Endothelial cell of umbilical vein (primary cell): Measurements from ENCODE around the gene PLCH1. TPM values are rescaled to one million over a fixed set of nuclear protein-coding genes. Genes with fewer than 3 reads are reported as not detected.

Source experiments
- BruUV-seq: library from RNA; stranded (reverse); fragments of 400-500 nt; replicated peaks from 2 replicates; lab custom pipeline; 2021; lab: Mats Ljungman, UMichigan
- CTCF ChIA-PET: fragments of 300-600, 350-600 bp; sonication (Branson Sonifier 250); formaldehyde crosslinking; loops from one replicate; lab custom pipeline; 2021; ENCODE audit warnings: antibody characterized with exemption, inconsistent platforms; lab: Charles Lee
- POLR2A ChIA-PET: fragments of 300-600, 350-600 bp; sonication (Branson Sonifier 250); formaldehyde crosslinking; loops from one replicate; lab custom pipeline; 2021; ENCODE audit warnings: antibody characterized with exemption, inconsistent platforms; lab: Charles Lee
- DNase-seq: peaks from one replicate; pipeline ENCODE4 v3.0.0-alpha.2; 2011; ENCODE audit warnings: low read depth, low spot score
- FAIRE-seq: peaks from 2 replicates; lab custom pipeline; 2011; peaks lifted over from hg19 to GRCh38; lab: Jason Lieb, UNC
- H2AFZ ChIP-seq: 2 replicates; pipeline ENCODE4 v1.6.0; 2012; ENCODE audit warnings: low read depth, low read length, control low read depth, inconsistent platforms
- H3K27ac ChIP-seq: 2 replicates; pipeline ENCODE4 v1.5.1; 2011; ENCODE audit warnings: low read depth, mild to moderate bottlenecking, control low read depth, low read length, moderate library complexity; ENCODE audit not compliant: insufficient read depth
- H3K27me3 ChIP-seq, 2 experiments: 2 replicates each; pipeline versions ENCODE4 v1.6.0 to v1.6.1; 2011; ENCODE audit warnings: low read length in 2 of 2, mixed read lengths in 1 of 2; ENCODE audit not compliant: control insufficient read depth in 2 of 2, insufficient read depth in 2 of 2
- H3K36me3 ChIP-seq, 2 experiments: 2 replicates in 1 of 2; 3 replicates in 1 of 2; pipeline ENCODE4 v1.5.1; 2011; ENCODE audit warnings: low read length in 2 of 2, mild to moderate bottlenecking in 1 of 2, moderate library complexity in 1 of 2; ENCODE audit not compliant: control insufficient read depth in 2 of 2, insufficient read depth in 2 of 2; ENCODE audit errors: extremely low read depth in 1 of 2
- H3K4me1 ChIP-seq: 3 replicates; pipeline ENCODE4 v1.5.1; 2011; ENCODE audit warnings: mild to moderate bottlenecking, low read length; ENCODE audit not compliant: control insufficient read depth, insufficient read depth; ENCODE audit errors: extremely low read depth
- H3K4me2 ChIP-seq: 2 replicates; pipeline ENCODE4 v1.6.1; 2011; ENCODE audit warnings: low read length, control low read depth, mixed read lengths; ENCODE audit not compliant: insufficient read depth
- H3K4me3 ChIP-seq, 3 experiments: fragments of 200-600 bp in 1 of 3; sonication (generic), shearing (Covaris generic) in 1 of 3; replicated peaks in 1 of 3; 2 replicates each; pipeline ENCODE4 v1.5.1; 2011 to 2016; ENCODE audit warnings: control low read depth in 3 of 3, low read length in 3 of 3, mild to moderate bottlenecking in 2 of 3, inconsistent platforms in 1 of 3, low read depth in 1 of 3, moderate library complexity in 1 of 3; ENCODE audit not compliant: insufficient read depth in 1 of 3
- H3K79me2 ChIP-seq: 2 replicates; pipeline ENCODE4 v1.6.0; 2012; ENCODE audit warnings: low read length, inconsistent platforms; ENCODE audit not compliant: control insufficient read depth, insufficient read depth
- H3K9ac ChIP-seq: replicated peaks from 2 replicates; pipeline ENCODE3; 2011; ENCODE audit warnings: low read length, control low read depth; ENCODE audit not compliant: insufficient read depth; ENCODE audit errors: extremely low read depth
- H3K9me1 ChIP-seq: replicated peaks from 3 replicates; pipeline ENCODE4 v1.6.0; 2011; ENCODE audit warnings: mild to moderate bottlenecking, low read length; ENCODE audit not compliant: control insufficient read depth, insufficient read depth; ENCODE audit errors: extremely low read depth
- H3K9me3 ChIP-seq: replicated peaks from 2 replicates; pipeline ENCODE4 v1.5.1; 2012; ENCODE audit warnings: low read length, inconsistent platforms; ENCODE audit not compliant: control insufficient read depth, insufficient read depth
- H4K20me1 ChIP-seq: replicated peaks from 2 replicates; pipeline ENCODE3; 2011; ENCODE audit warnings: mild to moderate bottlenecking, low read length; ENCODE audit not compliant: control insufficient read depth, insufficient read depth; ENCODE audit errors: extremely low read depth
- EZH2 ChIP-seq: IDR thresholded peaks from 2 replicates; pipeline ENCODE4 v1.6.1; 2012; ENCODE audit warnings: borderline replicate concordance, low read depth, mild to moderate bottlenecking, moderate library complexity, low read length, inconsistent platforms; ENCODE audit not compliant: severe bottlenecking
- FOS ChIP-seq: IDR thresholded peaks from 2 replicates; pipeline ENCODE4 v1.6.1; 2011; ENCODE audit warnings: mild to moderate bottlenecking, low read length, moderate library complexity, borderline replicate concordance; ENCODE audit not compliant: insufficient read depth
- GATA2 ChIP-seq: IDR thresholded peaks from 2 replicates; pipeline ENCODE4 v1.7.0; 2011; ENCODE audit warnings: low read depth, mild to moderate bottlenecking, moderate library complexity, mixed read lengths, low read length; ENCODE audit not compliant: insufficient read length, insufficient read depth
- JUN ChIP-seq: IDR thresholded peaks from 2 replicates; pipeline ENCODE4 v1.6.1; 2011; ENCODE audit warnings: borderline replicate concordance, low read depth; ENCODE audit not compliant: insufficient read length, insufficient read depth
- MYC ChIP-seq: IDR thresholded peaks from one replicate; pipeline ENCODE4 v1.6.1; 2011; ENCODE audit warnings: mild to moderate bottlenecking, low read depth, low read length
- POLR2A ChIP-seq: IDR thresholded peaks from 2 replicates; pipeline ENCODE4 v1.6.1; 2012; ENCODE audit warnings: low read depth, mild to moderate bottlenecking, control low read depth, low read length
- POLR2AphosphoS5 ChIP-seq: IDR thresholded peaks from 2 replicates; pipeline ENCODE4 v1.6.1; 2012; ENCODE audit warnings: low read depth, mild to moderate bottlenecking, control low read depth, low read length, moderate library complexity; ENCODE audit not compliant: insufficient read depth
- dilution Hi-C: fragments of 300-500 bp; cut with MboI; formaldehyde crosslinking; loops from one replicate; pipeline ENCODE4 v1.15.0; 2019; ENCODE audit warnings: low sequenced_read_pairs; ENCODE audit not compliant: extremely low pct_ligation_motif_present
- intact Hi-C: fragments of 100-400 bp; cut with micrococcal nuclease; formaldehyde crosslinking; loops from one replicate; pipeline ENCODE4 v1.10.0; 2022
- polyA plus RNA-seq, 4 experiments: library from polyadenylated mRNA; depleted of rRNA in 3 of 4; stranded (reverse) in 3 of 4; unstranded in 1 of 4; fragments of >200 nt; gene quantifications; 2 replicates each; pipeline versions ENCODE4 v1.2.1 to v1.2.3, GENCODE V29; 2011 to 2012; ENCODE audit warnings: missing spikeins in 1 of 4
- total RNA-seq: library from RNA; stranded (reverse); gene quantifications from 2 replicates; pipeline ENCODE4 v1.2.3, GENCODE V29; 2021
- TF ChIP-seq, protein P1 (sequence below): IDR thresholded peaks from 2 replicates; pipeline ENCODE4 v1.6.1; 2011; ENCODE audit not compliant: insufficient read depth, insufficient read length
- TF ChIP-seq, protein P2 (sequence below), 2 donors: IDR thresholded peaks; 1 replicate in 1 of 2; 2 replicates in 1 of 2; pipeline ENCODE4 v1.5.1; 2011; ENCODE audit warnings: low read length in 2 of 2, mild to moderate bottlenecking in 2 of 2, moderate library complexity in 2 of 2, control low read depth in 1 of 2, inconsistent platforms in 1 of 2, low read depth in 1 of 2; ENCODE audit not compliant: insufficient read depth in 1 of 2; ENCODE audit errors: extremely low read depth in 1 of 2

Gene PLCH1
- total and polyA plus RNA-seq, 2 donors (not counting 3 experiments of a cell fraction or from before 2014, with no cell fraction given) = 0.03 TPM; not detected in 1

- no peak for FAIRE-seq
These were observed 45.5 kb upstream of the PLCH1 start for GRCh38 chr3:155790272-155790925.

More at GRCh38 chr3:155790272-155790925, 45.5 kb upstream of the PLCH1 start:
- Histone ChIP-seq H3K9ac (no peak overlapping the region), H3K79me2 (no peaks in the 10 kb centered on the region), H3K36me3 (no peaks in the 10 kb centered on the region), H3K27me3 (no peaks in the 10 kb centered on the region), H3K27ac (no peak overlapping the region), H4K20me1 (no peaks in the 10 kb centered on the region), H3K9me1 (no peaks in the 10 kb centered on the region), H3K9me3 (no peaks in the 10 kb centered on the region), H3K4me1 (no peaks in the 10 kb centered on the region), H3K4me3 (no peak overlapping the region), H3K4me2 (no peak overlapping the region), H2AFZ (no peak overlapping the region)
- CTCF ChIA-PET = interaction anchor here (0.7 to 1.4 kb wide), 2 partner anchors 15 to 38 kb away, joined by 3 to 4 read pairs; partner anchors contain the start of gene C3orf33
- dilution Hi-C loops (no loop called here), intact Hi-C loops (no loop called here)
- no peak for DNase-seq
- TF ChIP-seq POLR2AphosphoS5 (no peak), MYC (no peak), EZH2 (no peak), FOS (no peak), JUN (no peak), GATA2 (no peak), POLR2A (no peak)
- TF ChIP-seq, protein P1, sequence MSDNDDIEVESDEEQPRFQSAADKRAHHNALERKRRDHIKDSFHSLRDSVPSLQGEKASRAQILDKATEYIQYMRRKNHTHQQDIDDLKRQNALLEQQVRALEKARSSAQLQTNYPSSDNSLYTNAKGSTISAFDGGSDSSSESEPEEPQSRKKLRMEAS = no peak
- TF ChIP-seq, protein P2, sequence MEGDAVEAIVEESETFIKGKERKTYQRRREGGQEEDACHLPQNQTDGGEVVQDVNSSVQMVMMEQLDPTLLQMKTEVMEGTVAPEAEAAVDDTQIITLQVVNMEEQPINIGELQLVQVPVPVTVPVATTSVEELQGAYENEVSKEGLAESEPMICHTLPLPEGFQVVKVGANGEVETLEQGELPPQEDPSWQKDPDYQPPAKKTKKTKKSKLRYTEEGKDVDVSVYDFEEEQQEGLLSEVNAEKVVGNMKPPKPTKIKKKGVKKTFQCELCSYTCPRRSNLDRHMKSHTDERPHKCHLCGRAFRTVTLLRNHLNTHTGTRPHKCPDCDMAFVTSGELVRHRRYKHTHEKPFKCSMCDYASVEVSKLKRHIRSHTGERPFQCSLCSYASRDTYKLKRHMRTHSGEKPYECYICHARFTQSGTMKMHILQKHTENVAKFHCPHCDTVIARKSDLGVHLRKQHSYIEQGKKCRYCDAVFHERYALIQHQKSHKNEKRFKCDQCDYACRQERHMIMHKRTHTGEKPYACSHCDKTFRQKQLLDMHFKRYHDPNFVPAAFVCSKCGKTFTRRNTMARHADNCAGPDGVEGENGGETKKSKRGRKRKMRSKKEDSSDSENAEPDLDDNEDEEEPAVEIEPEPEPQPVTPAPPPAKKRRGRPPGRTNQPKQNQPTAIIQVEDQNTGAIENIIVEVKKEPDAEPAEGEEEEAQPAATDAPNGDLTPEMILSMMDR (IDR thresholded peaks at IDR 0.05; ENCODE audit: extremely low read depth in 1 of 2, insufficient read depth in 1 of 2, low read depth in 1 of 2, low read length in 2 of 2) = no peak
- BruUV-seq = no TSS peak
- POLR2A ChIA-PET = no interaction called here
